PC-9 (cell line): ENCODE measurements around the gene ABCB6. TPM values are rescaled to one million over a fixed set of nuclear protein-coding genes. Genes with fewer than 3 reads are reported as not detected.

Experiments used
- BruUV-seq: library from RNA; stranded (reverse); fragments of 400-500 nt; replicated peaks from 2 replicates; lab custom pipeline; 2021; lab: Mats Ljungman, UMichigan
- CTCF ChIA-PET: fragments of 300-600 bp; sonication (Branson Sonifier 250); formaldehyde crosslinking; loops from one replicate; lab custom pipeline; 2022; ENCODE audit warnings: antibody characterized with exemption; lab: Charles Lee
- POLR2A ChIA-PET: fragments of 300-600 bp; sonication (Branson Sonifier 250); formaldehyde crosslinking; loops from one replicate; lab custom pipeline; 2022; ENCODE audit warnings: antibody characterized with exemption; ENCODE audit not compliant: unreplicated experiment; lab: Charles Lee
- DNase-seq, 2 experiments: peaks; one replicate each; pipeline versions ENCODE4 v3.0.0 to v3.0.0-alpha.2; 2015 to 2022; ENCODE audit warnings: mixed read lengths in 1 of 2
- H2AFZ ChIP-seq: fragments of 200-600 bp; sonication (generic); 2 replicates; pipeline ENCODE4 v1.8.1; 2017; ENCODE audit warnings: antibody characterized with exemption
- H3F3A ChIP-seq: fragments of 200-600 bp; sonication (generic); 2 replicates; pipeline ENCODE4 v1.8.1; 2017; ENCODE audit warnings: antibody characterized with exemption, mild to moderate bottlenecking, low read depth; ENCODE audit not compliant: insufficient read depth
- H3K27ac ChIP-seq: fragments of 200-600 bp; sonication (generic); 2 replicates; pipeline ENCODE4 v1.6.1; 2016; ENCODE audit warnings: mixed run types
- H3K27me3 ChIP-seq: fragments of 200-600 bp; sonication (generic); 2 replicates; pipeline ENCODE4 v1.6.1; 2016; ENCODE audit warnings: low read depth, mixed run types; ENCODE audit not compliant: insufficient read depth
- H3K36me3 ChIP-seq: fragments of 200-600 bp; sonication (generic); 2 replicates; pipeline ENCODE4 v1.6.1; 2016; ENCODE audit warnings: low read depth, mixed run types
- H3K4me1 ChIP-seq: fragments of 200-600 bp; sonication (generic); replicated peaks from 2 replicates; pipeline ENCODE4 v1.6.1; 2016; ENCODE audit warnings: mixed run types; ENCODE audit not compliant: insufficient read depth
- H3K4me2 ChIP-seq: fragments of 200-600 bp; sonication (generic); 2 replicates; pipeline ENCODE4 v1.6.1; 2017; ENCODE audit warnings: mixed run types
- H3K4me3 ChIP-seq: fragments of 200-600 bp; sonication (generic); 2 replicates; pipeline ENCODE4 v1.6.1; 2016; ENCODE audit warnings: mixed run types
- H3K79me2 ChIP-seq: fragments of 200-600 bp; sonication (generic); 2 replicates; pipeline ENCODE4 v1.6.1; 2017; ENCODE audit warnings: low read depth, mixed run types
- H3K9me2 ChIP-seq: fragments of 200-600 bp; sonication (generic); 2 replicates; pipeline ENCODE4 v1.8.1; 2017; ENCODE audit warnings: mild to moderate bottlenecking; ENCODE audit not compliant: insufficient read depth
- H3K9me3 ChIP-seq: fragments of 200-600 bp; sonication (generic); 2 replicates; pipeline ENCODE4 v1.8.1; 2016; ENCODE audit warnings: low read depth; ENCODE audit not compliant: insufficient read depth
- H4K20me1 ChIP-seq: fragments of 200-600 bp; sonication (generic); 2 replicates; pipeline ENCODE4 v1.8.1; 2017; ENCODE audit not compliant: insufficient read depth
- CTCF ChIP-seq: fragments of 200-600 bp; sonication (generic); conservative IDR thresholded peaks from 2 replicates; pipeline ENCODE4 v1.6.1; 2017; ENCODE audit warnings: mixed run types, antibody characterized with exemption, mild to moderate bottlenecking, moderate library complexity
- EZH2 ChIP-seq: fragments of 200-600 bp; sonication (generic); IDR thresholded peaks from 2 replicates; pipeline ENCODE4 v1.8.0; 2017; ENCODE audit warnings: antibody characterized with exemption, low read depth
- intact Hi-C: fragments of 100-400 bp; cut with micrococcal nuclease; formaldehyde crosslinking; loops from one replicate; pipeline ENCODE4 v1.10.0; 2022; ENCODE audit not compliant: unreplicated experiment
- total RNA-seq: library from RNA; stranded (reverse); gene quantifications from 2 replicates; pipeline ENCODE4 v1.2.3, GENCODE V29; 2021

The ABCB6 gene
- total RNA-seq, 1 experiment from 2014 or later: 41.4 TPM

DNA sequence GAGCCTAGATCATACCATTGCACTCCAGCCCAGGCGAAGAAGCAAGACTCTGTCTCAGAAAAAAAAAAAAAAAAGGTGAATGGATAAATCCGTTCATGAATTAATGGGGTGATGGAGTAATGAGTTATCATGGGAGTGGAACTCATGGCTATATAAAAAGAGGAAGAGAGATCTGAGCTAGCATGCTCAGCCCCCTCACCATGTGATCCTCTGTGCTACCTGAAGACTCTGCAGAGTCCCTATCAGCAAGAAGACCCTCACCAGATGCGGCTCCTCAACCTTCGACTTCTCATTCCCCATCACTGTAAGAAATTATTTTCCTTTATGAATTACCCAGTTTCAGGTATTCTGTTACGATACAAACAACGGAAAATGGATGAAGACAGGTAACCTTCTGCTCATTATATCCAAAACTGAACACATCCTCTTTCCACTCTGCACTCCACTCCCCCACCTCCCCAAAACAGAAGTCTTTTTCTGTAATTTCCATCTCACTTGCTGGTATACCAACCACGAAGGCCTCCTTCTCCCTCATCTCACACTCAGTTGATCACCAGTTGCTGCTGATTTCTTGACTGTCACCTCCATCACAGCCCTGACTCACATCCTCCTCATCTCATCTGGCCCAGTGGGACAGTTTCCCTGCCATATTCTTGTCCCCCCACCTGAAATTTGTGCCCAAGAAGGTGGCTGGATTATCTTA lies 31.9 kb downstream of the ABCB6 start:
- Histone ChIP-seq H3K9me3 (no peaks in the 10 kb centered on the region), H3K9me2 (no peaks in the 10 kb centered on the region; the same call in 1 of the 2 replicates), H3K4me3 (no peak overlapping the region), H2AFZ (no peak overlapping the region), H3K27me3 (no peaks in the 10 kb centered on the region), H3F3A (peaks cover 15% of the 10 kb centered on the region; the same call in 1 of the 2 replicates), H3K36me3 (0 out of 2 replicates have a peak, but pooled peaks cover 3% of the 10 kb centered on the region), H3K4me1 (no peaks in the 10 kb centered on the region), H3K27ac (no peak overlapping the region), H3K4me2 (no peak overlapping the region), H3K79me2 (no peaks in the 10 kb centered on the region), H4K20me1 (no peaks in the 10 kb centered on the region)
- no TSS peak for BruUV-seq
- CTCF ChIA-PET: no interaction called here
- DNase-seq: no peak
- POLR2A ChIA-PET: no interaction called here
- intact Hi-C loops: no loop called here
- no peak for TF ChIP-seq CTCF
- no peak for TF ChIP-seq EZH2

DNA sequence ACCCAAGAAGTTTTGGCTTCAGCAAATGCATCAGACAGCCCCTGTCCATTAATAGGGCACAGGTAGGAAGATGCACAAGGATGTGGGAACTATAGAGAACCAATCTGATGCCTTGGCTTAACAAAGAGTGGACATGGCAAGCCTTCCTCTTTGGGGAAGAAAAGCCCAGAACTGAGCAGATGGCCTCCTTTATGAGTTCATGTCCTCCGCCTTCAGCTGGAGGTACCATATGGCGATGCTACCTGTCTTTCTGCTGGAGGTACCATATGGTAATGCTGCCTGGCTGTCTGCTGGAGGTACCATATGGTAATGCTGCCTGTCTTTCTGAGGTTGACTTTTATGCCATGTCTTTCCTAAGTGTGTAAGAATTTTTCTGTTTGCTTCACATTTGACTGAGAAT lies 34.6 kb downstream of the ABCB6 start:
- POLR2A ChIA-PET: no interaction called here
- H3K9me2 ChIP-seq: no peaks in the 10 kb centered on the region; the same call in 1 of the 2 replicates

DNA sequence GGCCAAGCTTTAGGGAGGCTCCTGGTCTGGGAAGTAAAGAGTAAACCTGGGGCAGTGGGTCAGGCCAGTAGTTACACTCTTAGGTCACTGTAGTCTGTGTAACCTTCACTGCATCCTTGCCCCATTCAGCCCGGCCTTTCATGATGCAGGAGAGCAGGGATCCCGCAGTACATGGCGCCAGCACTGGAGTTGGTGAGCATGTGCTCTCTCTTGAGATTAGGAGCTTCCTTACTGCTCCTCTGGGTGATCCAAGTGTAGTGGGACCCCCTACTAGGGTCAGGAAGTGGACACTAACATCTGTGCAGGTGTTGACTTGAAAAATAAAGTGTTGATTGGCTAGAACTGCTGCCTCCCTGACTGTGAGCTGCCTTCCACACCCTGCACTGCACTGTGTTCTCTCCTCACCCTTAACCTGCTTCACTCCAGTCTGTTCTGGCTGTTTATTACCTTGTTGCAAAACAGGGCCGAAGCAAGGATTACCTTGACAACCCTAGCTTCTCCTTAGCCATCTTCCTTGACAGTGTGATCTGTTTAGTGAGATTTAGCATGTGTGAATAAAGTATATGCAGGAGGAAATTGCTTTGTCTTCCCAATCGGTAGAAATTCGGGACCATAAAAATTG lies 35.5 kb downstream of the ABCB6 start:
- peaks cover 15% of the 10 kb centered on the region; the same call in 1 of the 2 replicates for H3F3A ChIP-seq
- CTCF ChIA-PET: no interaction called here
- H3K27me3 ChIP-seq: no peaks in the 10 kb centered on the region

More for the DNA sequence above, 34.6 kb downstream of the ABCB6 start:
- intact Hi-C loops: no loop called here
- peaks cover 15% of the 10 kb centered on the region; the same call in 1 of the 2 replicates for H3F3A ChIP-seq
- H3K36me3 ChIP-seq: peaks cover 14% of the 10 kb centered on the region; the same call in 1 of the 2 replicates
- BruUV-seq: no TSS peak
- no peaks in the 10 kb centered on the region for H4K20me1 ChIP-seq
- CTCF ChIA-PET: no interaction called here
- no peak for TF ChIP-seq EZH2
- no peak for TF ChIP-seq CTCF
- no peaks in the 10 kb centered on the region for H3K9me3 ChIP-seq
- H3K27ac ChIP-seq: no peak overlapping the region
- no peak overlapping the region for H3K4me3 ChIP-seq
- H2AFZ ChIP-seq: no peak overlapping the region
- H3K27me3 ChIP-seq: no peaks in the 10 kb centered on the region
- no peak for DNase-seq
- peaks cover 12% of the 10 kb centered on the region for H3K79me2 ChIP-seq
- peaks cover 5% of the 10 kb centered on the region for H3K4me1 ChIP-seq
- no peak overlapping the region for H3K4me2 ChIP-seq

More for the DNA sequence above, 35.5 kb downstream of the ABCB6 start:
- Histone ChIP-seq H3K27ac (no peak overlapping the region), H4K20me1 (no peaks in the 10 kb centered on the region; the same call in 1 of the 2 replicates), H3K9me3 (no peaks in the 10 kb centered on the region), H3K4me2 (no peak overlapping the region), H3K4me3 (no peak overlapping the region), H3K79me2 (peaks cover 18% of the 10 kb centered on the region), H3K36me3 (peaks cover 14% of the 10 kb centered on the region; the same call in 1 of the 2 replicates), H2AFZ (no peak overlapping the region), H3K9me2 (no peaks in the 10 kb centered on the region; the same call in 1 of the 2 replicates), H3K4me1 (peaks cover 9% of the 10 kb centered on the region)
- no TSS peak for BruUV-seq
- POLR2A ChIA-PET: no interaction called here
- no peak for DNase-seq
- intact Hi-C loops: no loop called here
- no peak for TF ChIP-seq EZH2
- TF ChIP-seq CTCF: no peak
